ENCODE results near the gene SH3RF1. TPM values are rescaled to one million over a fixed set of nuclear protein-coding genes. Genes with fewer than 3 reads are reported as not detected.

Gene SH3RF1
- total RNA-seq, 1 experiment from 2014 or later: 15.3 TPM

- Histone ChIP-seq H3K23me2 (ENCODE audit: insufficient read length, low read depth, low read length, poor library complexity, severe bottlenecking) (no peaks in the 10 kb centered on the region), H3K9ac (ENCODE audit: extremely low read depth, insufficient read length, low read length) (no peak overlapping the region), H3K27me3 (ENCODE audit: insufficient read depth, low read length) (no peaks in the 10 kb centered on the region), H3K4me1 (ENCODE audit: insufficient read depth, low read length) (no peaks in the 10 kb centered on the region), H3K56ac (ENCODE audit: insufficient read length, low read depth, low read length) (no peak overlapping the region), H3K9me3 (ENCODE audit: control insufficient read depth, low read depth, low read length) (no peaks in the 10 kb centered on the region), H2BK20ac (ENCODE audit: low read depth, low read length, poor library complexity, severe bottlenecking) (no peak overlapping the region), H2AK5ac (ENCODE audit: insufficient read length, low read length) (no peak overlapping the region), H4K5ac (ENCODE audit: insufficient read length, low read depth, low read length) (no peak overlapping the region), H4K91ac (ENCODE audit: insufficient read length, low read depth, low read length) (no peak overlapping the region), H3K4me2 (ENCODE audit: insufficient read depth, insufficient read length, low read length) (no peak overlapping the region), H4K8ac (replicated peaks; ENCODE audit: insufficient read length, low read depth, low read length) (no peak overlapping the region), H2BK12ac (ENCODE audit: insufficient read length, low read depth, low read length) (no peak overlapping the region), H3K23ac (ENCODE audit: insufficient read length, low read depth, low read length) (no peak overlapping the region), H3K14ac (ENCODE audit: insufficient read depth, low read length) (no peak overlapping the region), H4K20me1 (ENCODE audit: control insufficient read depth, insufficient read depth, insufficient read length) (no peaks in the 10 kb centered on the region), H3K4ac (ENCODE audit: low read depth, low read length) (no peak overlapping the region), H2BK120ac (ENCODE audit: low read depth, low read length, poor library complexity, severe bottlenecking) (no peak overlapping the region), H2AFZ (ENCODE audit: low read length) (no peak overlapping the region), H3K27ac (ENCODE audit: insufficient read length, low read depth, low read length) (no peak overlapping the region), H3K79me2 (ENCODE audit: insufficient read depth, low read length) (no peaks in the 10 kb centered on the region; the same call in 1 of the 2 replicates), H3K18ac (ENCODE audit: insufficient read length, low read depth, low read length) (no peak overlapping the region), H2BK5ac (ENCODE audit: insufficient read length, low read length) (no peak overlapping the region), H2BK15ac (ENCODE audit: low read depth, low read length) (no peak overlapping the region), H3K79me1 (ENCODE audit: insufficient read depth, low read depth, low read length, poor library complexity, severe bottlenecking) (no peaks in the 10 kb centered on the region), H3T11ph (ENCODE audit: low read length) (no peak overlapping the region)
- Mint-ChIP-seq H3K27me3 (ENCODE audit: low read depth) (no peaks in the 10 kb centered on the region), H3K27ac (peak overlapping the region in 1 of 3 experiments; percentile 43; a peak in 1 of 7 replicates), H3K4me1 (peaks cover 10 to 21% of the 10 kb centered on the region in 2 experiments), H3K9me3 (no peaks in the 10 kb centered on the region; a peak in 1 of 5 replicates), H3K36me3 (ENCODE audit: insufficient read depth in 1 of 3, low read depth in 3 of 3) (no peaks in the 10 kb centered on the region; a peak in 2 of 7 replicates), H3K4me3 (no peak overlapping the region)
- no peak for DNase-seq
- no peak for TF ChIP-seq CTCF (conservative IDR thresholded peaks at IDR 0.05)
- no CpG with 5 or more reads among the region's 3 CpGs for WGBS (ENCODE audit: extremely low coverage, insufficient read length, low lambda C conversion rate)
These were observed 71.6 kb downstream of the SH3RF1 start for GRCh38 chr4:169199184-169199583.

Measured in H9 (cell line).